Measurements from ENCODE around the gene CHRFAM7A. TPM values are rescaled to one million over a fixed set of nuclear protein-coding genes. Genes with fewer than 3 reads are reported as not detected.
"Not testable (repeated sequence)": the region's sequence is repeated elsewhere in the genome, so short reads cannot be mapped to it uniquely, and the experiment has no call there.

CHRFAM7A gene
- polyA plus RNA-seq, 1 of the 3 experiments (the other 2 are of a cell fraction), result 0.53 TPM

- H2AFZ ChIP-seq (ENCODE audit: low read depth); DNase-seq; H4K20me1 ChIP-seq (ENCODE audit: insufficient read depth); H3K9me2 ChIP-seq; H3K4me3 ChIP-seq (ENCODE audit: low read depth in 2 of 2, low read length in 1 of 2); H3K9ac ChIP-seq; H3K27ac ChIP-seq (ENCODE audit: low read depth in 2 of 2, low read length in 1 of 2); H3K79me2 ChIP-seq (ENCODE audit: insufficient read depth); POLR2A ChIA-PET; H3K4me1 ChIP-seq (ENCODE audit: control insufficient read depth in 1 of 2, insufficient read depth in 2 of 2, low read depth in 1 of 2, low read length in 1 of 2); H3F3A ChIP-seq (replicated peaks; ENCODE audit: insufficient read depth); H3K36me3 ChIP-seq (replicated peaks in 1 of 2; ENCODE audit: control insufficient read depth in 1 of 2, insufficient read depth in 2 of 2, low read length in 1 of 2); H3K4me2 ChIP-seq; H3K9me3 ChIP-seq; H3K27me3 ChIP-seq (ENCODE audit: insufficient read depth); CTCF ChIA-PET: not testable (repeated sequence)
- WGBS (ENCODE audit: low lambda C conversion rate), result 50% methylated on average over 2 of the region's 5 CpGs
Measured at GRCh38 chr15:30334152-30334551, 59.2 kb downstream of the CHRFAM7A start.

GRCh38 chr15:30326145-30326544 lies 67.2 kb downstream of the CHRFAM7A start:
- DNase-seq; H4K20me1 ChIP-seq (ENCODE audit: insufficient read depth); POLR2A ChIA-PET; H3K4me1 ChIP-seq (ENCODE audit: control insufficient read depth in 1 of 2, insufficient read depth in 2 of 2, low read depth in 1 of 2, low read length in 1 of 2); H2AFZ ChIP-seq (ENCODE audit: low read depth); H3K36me3 ChIP-seq (replicated peaks in 1 of 2; ENCODE audit: control insufficient read depth in 1 of 2, insufficient read depth in 2 of 2, low read length in 1 of 2); H3K4me3 ChIP-seq (ENCODE audit: low read depth in 2 of 2, low read length in 1 of 2); H3K4me2 ChIP-seq; H3F3A ChIP-seq (replicated peaks; ENCODE audit: insufficient read depth); H3K9ac ChIP-seq; H3K9me3 ChIP-seq; H3K27ac ChIP-seq (ENCODE audit: low read depth in 2 of 2, low read length in 1 of 2); H3K9me2 ChIP-seq; CTCF ChIA-PET; H3K79me2 ChIP-seq (ENCODE audit: insufficient read depth); H3K27me3 ChIP-seq (ENCODE audit: insufficient read depth): not testable (repeated sequence)
- WGBS (ENCODE audit: low lambda C conversion rate), result 67% methylated on average over 13 of the region's 13 CpGs

- H3K36me3 ChIP-seq (replicated peaks in 1 of 2; ENCODE audit: control insufficient read depth in 1 of 2, insufficient read depth in 2 of 2, low read length in 1 of 2); H3K9me3 ChIP-seq; H3K27ac ChIP-seq (ENCODE audit: low read depth in 2 of 2, low read length in 1 of 2); CTCF ChIA-PET; H3K4me2 ChIP-seq; H4K20me1 ChIP-seq (ENCODE audit: insufficient read depth); H3K9ac ChIP-seq; H3K4me3 ChIP-seq (ENCODE audit: low read depth in 2 of 2, low read length in 1 of 2); H3K9me2 ChIP-seq; H3K4me1 ChIP-seq (ENCODE audit: control insufficient read depth in 1 of 2, insufficient read depth in 2 of 2, low read depth in 1 of 2, low read length in 1 of 2); POLR2A ChIA-PET; H3F3A ChIP-seq (replicated peaks; ENCODE audit: insufficient read depth); H3K27me3 ChIP-seq (ENCODE audit: insufficient read depth); DNase-seq; H3K79me2 ChIP-seq (ENCODE audit: insufficient read depth); H2AFZ ChIP-seq (ENCODE audit: low read depth): not testable (repeated sequence)
- WGBS (ENCODE audit: low lambda C conversion rate), result no CpG with 5 or more reads among the region's 5 CpGs
Measured at GRCh38 chr15:30321063-30321462, 72.3 kb downstream of the CHRFAM7A start.

- H3K36me3 ChIP-seq (replicated peaks in 1 of 2; ENCODE audit: control insufficient read depth in 1 of 2, insufficient read depth in 2 of 2, low read length in 1 of 2); H3K4me1 ChIP-seq (ENCODE audit: control insufficient read depth in 1 of 2, insufficient read depth in 2 of 2, low read depth in 1 of 2, low read length in 1 of 2); H3K4me3 ChIP-seq (ENCODE audit: low read depth in 2 of 2, low read length in 1 of 2); H3K9me3 ChIP-seq; H3K27me3 ChIP-seq (ENCODE audit: insufficient read depth); H2AFZ ChIP-seq (ENCODE audit: low read depth); H3K9me2 ChIP-seq; H3F3A ChIP-seq (replicated peaks; ENCODE audit: insufficient read depth); H4K20me1 ChIP-seq (ENCODE audit: insufficient read depth); CTCF ChIA-PET; DNase-seq; POLR2A ChIA-PET; H3K4me2 ChIP-seq; H3K9ac ChIP-seq; H3K27ac ChIP-seq (ENCODE audit: low read depth in 2 of 2, low read length in 1 of 2); H3K79me2 ChIP-seq (ENCODE audit: insufficient read depth): not testable (repeated sequence)
- no CpG with 5 or more reads among the region's 3 CpGs for WGBS (ENCODE audit: low lambda C conversion rate)
Measured at GRCh38 chr15:30315704-30316103, 77.6 kb downstream of the CHRFAM7A start.

GRCh38 chr15:30310575-30310974 lies 82.8 kb downstream of the CHRFAM7A start:
- H3K27me3 ChIP-seq (ENCODE audit: insufficient read depth); CTCF ChIA-PET: not testable (repeated sequence)

More at GRCh38 chr15:30310575-30310974, 82.8 kb downstream of the CHRFAM7A start:
- H3K4me3 ChIP-seq (ENCODE audit: low read depth in 2 of 2, low read length in 1 of 2); H3F3A ChIP-seq (replicated peaks; ENCODE audit: insufficient read depth); H3K4me2 ChIP-seq; POLR2A ChIA-PET; H3K4me1 ChIP-seq (ENCODE audit: control insufficient read depth in 1 of 2, insufficient read depth in 2 of 2, low read depth in 1 of 2, low read length in 1 of 2); H3K9ac ChIP-seq; H3K36me3 ChIP-seq (replicated peaks in 1 of 2; ENCODE audit: control insufficient read depth in 1 of 2, insufficient read depth in 2 of 2, low read length in 1 of 2); H3K9me3 ChIP-seq; H3K27ac ChIP-seq (ENCODE audit: low read depth in 2 of 2, low read length in 1 of 2); H3K9me2 ChIP-seq; H4K20me1 ChIP-seq (ENCODE audit: insufficient read depth); H3K79me2 ChIP-seq (ENCODE audit: insufficient read depth); H2AFZ ChIP-seq (ENCODE audit: low read depth); DNase-seq: not testable (repeated sequence)

Small RNA genes lying within 50 kb of the gene (small RNA-seq; reads per million reads assigned to genes)
- gene AC019322.2 (0 reads per million in 7 experiments), gene RF00019 (0 reads per million in 7 experiments), gene RF00096 (0 reads per million in 7 experiments), gene RN7SL196P (0 reads per million in 7 experiments)

Other genes with a start within 250 kb of the CHRFAM7A start
- 0.76 and 0.86 TPM in 2 replicates for gene GOLGA8R, start 20.7 kb upstream of the CHRFAM7A start, polyA plus RNA-seq (2012; rRNA removed)
- 0.28 and 0.47 TPM in 2 replicates for gene GOLGA8Q, start 158.5 kb upstream of the CHRFAM7A start, polyA plus RNA-seq (2012; rRNA removed)
- 0.86 and 0.89 TPM in 2 replicates for gene GOLGA8H, start 210.5 kb upstream of the CHRFAM7A start, polyA plus RNA-seq (2012; rRNA removed)